BJ (cell line): ENCODE data around the gene EPPIN. TPM values are rescaled to one million over a fixed set of nuclear protein-coding genes. Genes with fewer than 3 reads are reported as not detected.

Experiments
- CTCF ChIA-PET: fragments of 350-600 bp; formaldehyde crosslinking; extraction: SDS; loops from one replicate; lab custom pipeline; 2021; ENCODE audit warnings: antibody characterized with exemption, inconsistent platforms; lab: Yijun Ruan, JAX
- POLR2A ChIA-PET: fragments of 300-600 bp; sonication (Branson Sonifier 250); formaldehyde crosslinking; extraction: SDS; loops from one replicate; lab custom pipeline; 2021; ENCODE audit warnings: antibody characterized with exemption; lab: Charles Lee
- DNase-seq: peaks from one replicate; pipeline ENCODE4 v3.0.0-alpha.2; 2011; ENCODE audit warnings: low read depth
- H3K27me3 ChIP-seq: 2 replicates; pipeline ENCODE4 v1.6.0; 2011; ENCODE audit warnings: low read length; ENCODE audit not compliant: control insufficient read depth, insufficient read depth
- H3K36me3 ChIP-seq: 2 replicates; pipeline ENCODE4 v1.5.1; 2011; ENCODE audit warnings: low read length; ENCODE audit not compliant: control insufficient read depth, insufficient read depth
- H3K4me3 ChIP-seq: 2 replicates; pipeline ENCODE4 v1.5.1; 2011; ENCODE audit warnings: low read depth, mild to moderate bottlenecking, control low read depth, low read length
- CTCF ChIP-seq: IDR thresholded peaks from 2 replicates; pipeline ENCODE4 v1.5.1; 2011; ENCODE audit warnings: low read depth, mild to moderate bottlenecking, control low read depth, inconsistent platforms, low read length, moderate library complexity; ENCODE audit not compliant: insufficient read depth
- polyA plus RNA-seq: library from polyadenylated mRNA; depleted of rRNA; stranded (reverse); fragments of >200 nt; gene quantifications from 2 replicates; pipeline ENCODE4 v1.2.3, GENCODE V29; 2011; rRNA removed
- small RNA-seq: library from RNA; depleted of rRNA; stranded (forward); fragments of <200 nt; gene quantifications from one replicate; pipeline ENCODE3, GENCODE V24; 2012; ENCODE audit warnings: low replicate concordance, low read depth; ENCODE audit not compliant: insufficient read length

Gene EPPIN
- polyA plus RNA-seq, 1 experiment, result not detected

GRCh38 chr20:45500022-45500421 is 47.2 kb downstream of the EPPIN start:
- no peak for TF ChIP-seq CTCF
- Histone ChIP-seq H3K4me3 (no peak overlapping the region), H3K27me3 (no peaks in the 10 kb centered on the region; the same call in 1 of the 2 replicates), H3K36me3 (no peaks in the 10 kb centered on the region)
- CTCF ChIA-PET, result interaction anchor here (0.6 kb wide), 1 partner anchor 60 kb away, joined by 3 read pairs; no protein-coding TSS in a partner anchor
- no peak for DNase-seq
- POLR2A ChIA-PET, result no interaction called here

- DNase-seq, result no peak
- CTCF ChIA-PET, result interaction anchor here (1.0 kb wide), 1 partner anchor 273 kb away, joined by 3 read pairs; no protein-coding TSS in a partner anchor
- no peaks in the 10 kb centered on the region for H3K27me3 ChIP-seq
- TF ChIP-seq CTCF, result no peak
- no peaks in the 10 kb centered on the region for H3K36me3 ChIP-seq
- POLR2A ChIA-PET, result no interaction called here
- H3K4me3 ChIP-seq, result no peak overlapping the region
These were observed 49.2 kb downstream of the EPPIN start for GRCh38 chr20:45497971-45498494.

GRCh38 chr20:45496166-45496565 is 51.0 kb downstream of the EPPIN start:
- ChIA-PET POLR2A (no interaction called here), CTCF (no interaction called here)
- Histone ChIP-seq H3K27me3 (no peaks in the 10 kb centered on the region; the same call in 1 of the 2 replicates), H3K4me3 (no peak overlapping the region), H3K36me3 (no peaks in the 10 kb centered on the region)
- no peak for TF ChIP-seq CTCF
- no peak for DNase-seq

GRCh38 chr20:45495501-45495941 is 51.7 kb downstream of the EPPIN start:
- no peak for DNase-seq
- CTCF ChIA-PET, result no interaction called here
- no peak for TF ChIP-seq CTCF
- H3K4me3 ChIP-seq, result no peak overlapping the region
- POLR2A ChIA-PET, result no interaction called here
- H3K27me3 ChIP-seq, result no peaks in the 10 kb centered on the region; the same call in 1 of the 2 replicates
- no peaks in the 10 kb centered on the region for H3K36me3 ChIP-seq

Small RNAs within 50 kb of the gene (small RNA-seq; reads per million reads assigned to genes)
- gene AL031663.1, result not detected
- gene HSPD1P21, result not detected
- gene RNA5SP485, result not detected

Other genes with a start within 250 kb of the EPPIN start
- not detected in 2 replicates for gene RBPJL, start 240.6 kb downstream of the EPPIN start, polyA plus RNA-seq
- 0.05 and 0.06 TPM in 2 replicates for gene MATN4, start 239.1 kb downstream of the EPPIN start, polyA plus RNA-seq
- 147 and 153 TPM in 2 replicates for gene SDC4, start 199.0 kb downstream of the EPPIN start, polyA plus RNA-seq
- 38.8 and 71.4 TPM in 2 replicates for gene SYS1, start 184.2 kb downstream of the EPPIN start, polyA plus RNA-seq
- not detected in 2 replicates for gene TP53TG5, start 169.1 kb downstream of the EPPIN start, polyA plus RNA-seq
- gene DBNDD2, start 139.1 kb downstream of the EPPIN start, polyA plus RNA-seq, result 69.4 and 77.0 TPM in 2 replicates
- gene PIGT, start 131.3 kb downstream of the EPPIN start, polyA plus RNA-seq, result 135 and 236 TPM in 2 replicates
- not detected in 2 replicates for gene WFDC2, start 77.6 kb downstream of the EPPIN start, polyA plus RNA-seq
- not detected in 2 replicates for gene SPINT3, start 31.8 kb downstream of the EPPIN start, polyA plus RNA-seq
- not detected in 2 replicates for gene WFDC6, start 7.9 kb downstream of the EPPIN start, polyA plus RNA-seq
- gene WFDC8, start 31.9 kb upstream of the EPPIN start, polyA plus RNA-seq, result not detected in 2 replicates
- gene WFDC10A, start 82.3 kb upstream of the EPPIN start, polyA plus RNA-seq, result not detected in 2 replicates
- not detected in 2 replicates for gene WFDC9, start 83.9 kb upstream of the EPPIN start, polyA plus RNA-seq
- gene WFDC11, start 122.8 kb upstream of the EPPIN start, polyA plus RNA-seq, result not detected in 2 replicates
- gene WFDC13, start 154.6 kb upstream of the EPPIN start, polyA plus RNA-seq, result not detected in 2 replicates
- gene WFDC10B, start 157.6 kb upstream of the EPPIN start, polyA plus RNA-seq, result not detected in 2 replicates
- gene SPINT4, start 174.9 kb upstream of the EPPIN start, polyA plus RNA-seq, result not detected in 2 replicates
- 0.71 and 0.78 TPM in 2 replicates for gene WFDC3, start 244.5 kb upstream of the EPPIN start, polyA plus RNA-seq
- gene DNTTIP1, start 244.6 kb upstream of the EPPIN start, polyA plus RNA-seq, result 35.6 and 44.8 TPM in 2 replicates